HCT116 (cell line): ENCODE data around the gene CYP27A1. TPM values are rescaled to one million over a fixed set of nuclear protein-coding genes. Genes with fewer than 3 reads are reported as not detected.

Experiments used
- ATAC-seq: fragments of 200-7000 bp; cut with Tn5 transposase; 2 replicates; pipeline ENCODE4 v1.9.1; 2020; ENCODE audit warnings: mild to moderate bottlenecking, moderate library complexity
- BruUV-seq: library from RNA; stranded (reverse); fragments of 400-500 nt; replicated peaks from 2 replicates; lab custom pipeline; 2021; lab: Mats Ljungman, UMichigan
- CTCF ChIA-PET: fragments of 300-600 bp; sonication (Branson Sonifier 250); formaldehyde crosslinking; loops from one replicate; lab custom pipeline; 2021; ENCODE audit warnings: antibody characterized with exemption; lab: Charles Lee
- POLR2A ChIA-PET: fragments of 300-600, 350-600 bp; sonication (Branson Sonifier 250); formaldehyde crosslinking; loops from one replicate; lab custom pipeline; 2021; ENCODE audit warnings: antibody characterized with exemption; lab: Charles Lee
- RAD21 ChIA-PET, 2 experiments: fragments of 300-600 bp; sonication (Branson Sonifier 250); formaldehyde crosslinking; loops; one replicate each; lab custom pipeline; 2023; ENCODE audit warnings: low total read pairs in 2 of 2; ENCODE audit not compliant: uncharacterized antibody in 2 of 2, unreplicated experiment in 2 of 2, low non-redundant PET in 1 of 2; lab: Charles Lee
- DNase-seq: peaks from one replicate; pipeline ENCODE4 v3.0.0-alpha.2; 2010; ENCODE audit warnings: low read depth, low spot score
- H2AFZ ChIP-seq: fragments of 200-600 bp; shearing (Covaris generic), sonication (generic); 2 replicates; pipeline ENCODE4 v1.6.1; 2017; ENCODE audit warnings: low read depth, mixed run types, mixed read lengths, antibody characterized with exemption, low read length; ENCODE audit not compliant: poor library complexity, severe bottlenecking
- H3K27ac ChIP-seq: 2 replicates; pipeline ENCODE4 v1.5.1; 2012; ENCODE audit warnings: low read depth, low read length
- H3K27me3 ChIP-seq: fragments of 200-600 bp; sonication (generic); 2 replicates; pipeline ENCODE4 v1.6.1; 2016; ENCODE audit warnings: mixed run types, low read length, mixed read lengths; ENCODE audit not compliant: insufficient read depth
- H3K36me3 ChIP-seq, 2 experiments: fragments of 200-500 bp in 1 of 2; fragments of 200-600 bp in 1 of 2; sonication (Bioruptor generic) in 1 of 2; sonication (generic) in 1 of 2; 2 replicates each; pipeline versions ENCODE4 v1.5.1 to v1.6.1; 2014 to 2016; ENCODE audit warnings: low read length in 2 of 2, inconsistent platforms in 1 of 2, mixed read lengths in 1 of 2, mixed run types in 1 of 2; ENCODE audit not compliant: insufficient read depth in 2 of 2, control insufficient read depth in 1 of 2
- H3K4me1 ChIP-seq, 2 experiments: fragments of 200-600 bp in 1 of 2; sonication (generic) in 1 of 2; 2 replicates each; pipeline versions ENCODE4 v1.5.1 to v1.6.1; 2012 to 2017; ENCODE audit warnings: low read length in 2 of 2, inconsistent platforms in 1 of 2, mild to moderate bottlenecking in 1 of 2, mixed read lengths in 1 of 2, mixed run types in 1 of 2, moderate library complexity in 1 of 2; ENCODE audit not compliant: insufficient read depth in 2 of 2, control insufficient read depth in 1 of 2
- H3K4me2 ChIP-seq: fragments of 200-600 bp; sonication (generic); 2 replicates; pipeline ENCODE4 v1.6.1; 2017; ENCODE audit warnings: mixed run types, low read length, mixed read lengths
- H3K4me3 ChIP-seq, 2 experiments: fragments of 200-600 bp in 1 of 2; sonication (generic) in 1 of 2; replicated peaks in 1 of 2; 2 replicates each; pipeline ENCODE4 v1.5.1; 2011 to 2016; ENCODE audit warnings: low read length in 2 of 2, control low read depth in 1 of 2, low read depth in 1 of 2, mild to moderate bottlenecking in 1 of 2, mixed read lengths in 1 of 2, mixed run types in 1 of 2
- H3K79me2 ChIP-seq: fragments of 200-600 bp; sonication (generic); 2 replicates; pipeline ENCODE4 v1.6.1; 2017; ENCODE audit warnings: mild to moderate bottlenecking, mixed run types, low read length, moderate library complexity, mixed read lengths; ENCODE audit not compliant: insufficient read depth
- H3K9ac ChIP-seq: fragments of 200-600 bp; sonication (generic); 2 replicates; pipeline ENCODE4 v1.6.1; 2016; ENCODE audit warnings: low read length, mixed read lengths
- H3K9me2 ChIP-seq: fragments of 200-600 bp; sonication (generic), shearing (Covaris generic); 2 replicates; pipeline ENCODE4 v1.6.1; 2017; ENCODE audit warnings: mixed run types, mild to moderate bottlenecking, moderate library complexity; ENCODE audit not compliant: insufficient read depth
- H3K9me3 ChIP-seq, 2 experiments: fragments of 200-500 bp in 1 of 2; fragments of 200-600 bp in 1 of 2; sonication (Bioruptor generic) in 1 of 2; sonication (generic) in 1 of 2; 2 replicates each; pipeline ENCODE4 v1.6.1; 2014 to 2017; ENCODE audit warnings: low read length in 2 of 2, mixed read lengths in 2 of 2, inconsistent platforms in 1 of 2, low read depth in 1 of 2, mild to moderate bottlenecking in 1 of 2, mixed run types in 1 of 2, moderate library complexity in 1 of 2; ENCODE audit not compliant: control insufficient read depth in 1 of 2, insufficient read depth in 1 of 2
- H4K20me1 ChIP-seq: fragments of 200-600 bp; sonication (generic), shearing (Covaris generic); 2 replicates; pipeline ENCODE4 v1.6.1; 2017; ENCODE audit warnings: mixed run types, mild to moderate bottlenecking, moderate library complexity; ENCODE audit not compliant: insufficient read depth
- POLR2A ChIP-seq: IDR thresholded peaks from 2 replicates; pipeline ENCODE4 v1.7.0; 2011; ENCODE audit warnings: borderline replicate concordance; ENCODE audit not compliant: insufficient read depth, insufficient read length; ENCODE audit errors: extremely low read depth
- POLR2AphosphoS5 ChIP-seq: IDR thresholded peaks from 2 replicates; pipeline ENCODE4 v1.6.1; 2011; ENCODE audit warnings: mild to moderate bottlenecking, low read depth, low read length, moderate library complexity
- SP1 ChIP-seq: IDR thresholded peaks from 2 replicates; pipeline ENCODE4 v1.6.1; 2012; ENCODE audit warnings: low read depth
- SRF ChIP-seq: IDR thresholded peaks from 2 replicates; pipeline ENCODE4 v1.6.1; 2012; ENCODE audit warnings: low read depth
- ZNF274 ChIP-seq: fragments of 200-500 bp; sonication (Bioruptor generic); IDR thresholded peaks from 2 replicates; pipeline ENCODE4 v1.6.1; 2014; ENCODE audit warnings: mild to moderate bottlenecking, low read depth, low read length, inconsistent platforms
- intact Hi-C: fragments of 100-400 bp; cut with micrococcal nuclease; formaldehyde crosslinking; loops from 2 replicates; pipeline ENCODE4 v1.10.0; 2022
- total RNA-seq: library from RNA; stranded (reverse); gene quantifications from one replicate; pipeline ENCODE4 v1.2.1, GENCODE V29; 2021; ENCODE audit not compliant: unreplicated experiment

Gene CYP27A1
- total RNA-seq, 1 experiment from 2014 or later = 1.6 TPM

- H3K4me1 ChIP-seq = peaks cover 15 to 38% of the 10 kb centered on the region in 2 experiments
- H2AFZ ChIP-seq = no peak overlapping the region
- no peak overlapping the region for H3K9ac ChIP-seq
- H3K27ac ChIP-seq = no peak overlapping the region
- no peaks in the 10 kb centered on the region for H3K36me3 ChIP-seq
- no peaks in the 10 kb centered on the region for H3K9me2 ChIP-seq
- TF ChIP-seq SRF = no peak
- no peak for TF ChIP-seq SP1
- TF ChIP-seq POLR2A = no peak
- ChIA-PET POLR2A (no interaction called here), CTCF (interaction anchor here (0.6 to 1.9 kb wide), 4 partner anchors 9 to 149 kb away, joined by 3 to 13 read pairs (median 3); partner anchors contain the start of gene TTLL4), RAD21 (no interaction called here)
- H3K79me2 ChIP-seq = no peaks in the 10 kb centered on the region
- no peak for ATAC-seq
- H4K20me1 ChIP-seq = no peaks in the 10 kb centered on the region
- peak overlapping the region; percentile 93 for H3K4me2 ChIP-seq
- BruUV-seq = no TSS peak
- intact Hi-C loops = no loop called here
- H3K27me3 ChIP-seq = peaks cover 13% of the 10 kb centered on the region; the same call in 1 of the 2 replicates
- H3K9me3 ChIP-seq = no peaks in the 10 kb centered on the region
- peak overlapping the region; percentile 26 to 43 for H3K4me3 ChIP-seq
- DNase-seq = no peak
Observed at GRCh38 chr2:218858671-218859555, 77.0 kb downstream of the CYP27A1 start.

DNA sequence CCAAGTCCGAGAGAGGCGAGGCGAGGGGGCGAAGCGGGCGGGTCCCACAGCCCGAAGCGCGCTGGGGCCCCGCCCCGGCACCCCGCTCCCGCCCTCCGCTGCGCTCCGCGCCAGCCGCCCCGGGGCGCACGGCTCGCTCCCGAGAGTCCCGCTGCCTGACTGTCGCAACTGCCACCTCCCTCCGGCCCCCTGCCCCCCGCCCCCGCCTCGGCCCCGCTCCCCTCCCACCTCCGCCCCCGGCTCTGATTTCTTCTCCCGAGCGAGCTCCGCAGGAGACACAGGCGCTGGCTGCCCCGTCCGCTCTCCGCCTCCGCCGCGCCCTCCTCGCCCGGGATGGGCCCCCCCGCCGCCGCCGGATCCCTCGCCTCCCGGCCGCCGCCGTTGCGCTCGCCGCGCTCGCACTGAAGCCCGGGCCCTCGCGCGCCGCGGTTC is 77.6 kb downstream of the CYP27A1 start, which contains the start of gene WNT6:
TSS of gene WNT6 (plus strand) at position 250 of the 432 bp plus-strand sequence. CDS start 233 bp downstream, outside the sequence.
- peak within 1 kb of the TSS; percentile 86 for H2AFZ ChIP-seq
- H3K27ac ChIP-seq = no peak within 1 kb of the TSS; the same call in 1 of the 2 replicates
- TF ChIP-seq ZNF274 = no peak
- TF ChIP-seq POLR2A = no peak
- no peak for TF ChIP-seq POLR2AphosphoS5
- TF ChIP-seq, all 23 proteins: peak for 0

More for the DNA sequence above, 77.6 kb downstream of the CYP27A1 start, which contains the start of gene WNT6:
- ChIA-PET CTCF (interaction anchor here (0.6 to 1.9 kb wide), 4 partner anchors 10 to 149 kb away, joined by 3 to 13 read pairs (median 3); partner anchors contain the start of gene TTLL4), RAD21 (no interaction called here), POLR2A (no interaction called here)
- Histone ChIP-seq H3K4me1 (peaks cover 12 to 34% of the 10 kb centered on the region in 2 experiments), H3K9me3 (no peaks in the 10 kb centered on the region), H3K79me2 (no peaks in the 10 kb centered on the region), H3K9ac (peak within 1 kb of the TSS; percentile 42; the same call in 1 of the 2 replicates), H3K9me2 (no peaks in the 10 kb centered on the region), H3K4me3 (peak within 1 kb of the TSS; percentile 44 to 61), H4K20me1 (no peaks in the 10 kb centered on the region), H3K36me3 (no peaks in the 10 kb centered on the region), H3K4me2 (peak within 1 kb of the TSS; percentile 93), H3K27me3 (peaks cover 13% of the 10 kb centered on the region; the same call in 1 of the 2 replicates)
- ATAC-seq (peak; percentile 53), DNase-seq (no peak)
- intact Hi-C loops = no loop called here
- no TSS peak for BruUV-seq
